ENCODE measurements around the gene MZB1. TPM values are rescaled to one million over a fixed set of nuclear protein-coding genes. Genes with fewer than 3 reads are reported as not detected.
"Not testable (repeated sequence)": the region's sequence is repeated elsewhere in the genome, so short reads cannot be mapped to it uniquely, and the experiment has no call there.

MZB1 gene
- polyA plus RNA-seq, 1 donor: 0.52 TPM

DNA sequence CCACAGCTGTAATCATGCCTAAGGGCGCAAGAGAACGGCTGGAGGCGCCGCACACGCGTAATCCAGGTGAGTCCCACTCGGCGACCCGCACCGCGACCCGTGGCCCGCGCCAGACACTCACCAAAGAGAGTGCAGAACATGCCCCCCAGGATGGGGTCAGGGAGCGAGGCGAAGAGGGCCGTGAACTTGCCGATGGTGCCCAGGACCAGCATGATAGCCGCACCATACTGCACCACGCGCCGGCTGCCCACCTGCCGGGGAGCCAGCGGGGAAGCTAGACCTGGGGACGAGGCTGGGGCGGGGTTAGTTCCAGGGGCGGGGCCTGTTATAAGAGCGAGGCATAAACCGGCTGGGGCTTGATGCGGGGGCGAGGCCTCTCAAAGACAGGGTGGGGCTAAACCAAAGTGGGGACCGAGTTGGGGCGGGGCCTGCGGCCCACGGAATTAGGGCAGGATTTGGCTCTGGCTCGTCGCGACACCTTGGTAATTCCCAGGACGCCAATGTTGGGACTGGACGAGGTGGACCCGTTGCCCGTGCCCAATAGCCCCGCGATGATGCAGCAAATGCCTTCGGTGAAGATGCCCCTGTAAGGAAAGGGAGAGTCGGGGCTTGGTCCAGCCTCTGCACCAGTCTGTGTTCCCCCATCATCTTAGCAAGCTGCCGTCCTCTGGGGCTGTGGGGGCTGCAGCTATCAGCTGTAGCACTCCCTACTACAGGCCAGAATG is 11.4 kb downstream of the MZB1 start:
- no peak for DNase-seq (ENCODE audit: low read depth)

DNA sequence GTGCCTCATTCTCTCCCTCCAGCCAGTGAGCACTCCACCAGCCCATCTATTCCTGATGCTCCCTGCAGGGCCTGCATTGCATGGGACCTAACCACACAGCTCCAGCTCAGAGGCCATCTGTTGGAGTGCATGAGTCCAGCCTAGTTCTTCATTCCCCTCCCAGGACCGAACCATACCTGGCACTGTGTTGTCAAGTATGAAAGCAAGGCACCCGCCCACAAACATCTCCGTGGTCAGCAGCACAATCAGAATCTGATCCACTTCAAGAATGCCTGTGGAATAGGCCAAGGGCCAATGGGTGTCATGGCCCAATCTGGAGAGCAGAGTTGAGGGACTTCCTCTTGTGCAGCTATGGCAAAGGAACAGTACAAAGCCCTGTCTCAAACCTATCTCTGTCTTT is 12.5 kb downstream of the MZB1 start:
- DNase-seq (ENCODE audit: low read depth): no peak

DNA sequence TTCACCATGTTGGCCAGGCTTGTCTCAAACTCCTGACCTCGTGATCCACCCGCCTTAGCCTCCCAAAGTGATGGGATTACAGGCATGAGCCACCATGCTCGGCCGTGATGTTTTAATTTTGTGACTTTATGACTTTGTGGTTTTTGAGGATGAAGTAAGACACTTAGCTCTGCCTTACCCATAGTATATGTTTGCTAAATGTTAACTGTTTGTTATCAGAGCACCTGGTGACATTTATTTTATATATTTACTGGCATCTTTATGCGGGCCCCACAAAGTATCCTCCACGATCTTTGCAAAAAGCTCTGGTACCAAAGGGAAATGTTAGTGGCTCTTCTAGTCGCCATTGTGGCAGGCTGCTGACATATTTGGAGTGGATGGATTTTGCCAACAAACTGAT is 13.3 kb downstream of the MZB1 start:
- DNase-seq (ENCODE audit: low read depth): no peak

DNA sequence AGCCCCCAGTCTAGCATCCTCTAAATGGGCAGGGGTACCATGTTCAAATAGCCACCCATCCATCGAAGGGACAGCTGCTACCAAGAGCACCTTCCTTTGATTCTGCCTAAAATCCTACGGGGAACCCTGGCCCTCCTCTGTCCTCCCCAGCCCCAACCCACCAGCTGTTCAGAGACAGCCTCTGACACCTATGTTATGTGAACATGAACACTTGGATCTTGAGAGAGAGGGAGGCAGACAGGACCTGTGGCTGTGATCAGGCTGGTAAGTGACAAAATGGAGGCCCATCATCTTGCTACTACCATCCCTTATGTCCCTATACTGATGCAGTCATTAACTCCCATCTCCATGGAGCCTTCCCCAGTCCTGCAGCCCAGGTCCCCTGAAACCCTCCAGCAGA is 14.8 kb downstream of the MZB1 start:
- no peak for DNase-seq (ENCODE audit: low read depth)

DNA sequence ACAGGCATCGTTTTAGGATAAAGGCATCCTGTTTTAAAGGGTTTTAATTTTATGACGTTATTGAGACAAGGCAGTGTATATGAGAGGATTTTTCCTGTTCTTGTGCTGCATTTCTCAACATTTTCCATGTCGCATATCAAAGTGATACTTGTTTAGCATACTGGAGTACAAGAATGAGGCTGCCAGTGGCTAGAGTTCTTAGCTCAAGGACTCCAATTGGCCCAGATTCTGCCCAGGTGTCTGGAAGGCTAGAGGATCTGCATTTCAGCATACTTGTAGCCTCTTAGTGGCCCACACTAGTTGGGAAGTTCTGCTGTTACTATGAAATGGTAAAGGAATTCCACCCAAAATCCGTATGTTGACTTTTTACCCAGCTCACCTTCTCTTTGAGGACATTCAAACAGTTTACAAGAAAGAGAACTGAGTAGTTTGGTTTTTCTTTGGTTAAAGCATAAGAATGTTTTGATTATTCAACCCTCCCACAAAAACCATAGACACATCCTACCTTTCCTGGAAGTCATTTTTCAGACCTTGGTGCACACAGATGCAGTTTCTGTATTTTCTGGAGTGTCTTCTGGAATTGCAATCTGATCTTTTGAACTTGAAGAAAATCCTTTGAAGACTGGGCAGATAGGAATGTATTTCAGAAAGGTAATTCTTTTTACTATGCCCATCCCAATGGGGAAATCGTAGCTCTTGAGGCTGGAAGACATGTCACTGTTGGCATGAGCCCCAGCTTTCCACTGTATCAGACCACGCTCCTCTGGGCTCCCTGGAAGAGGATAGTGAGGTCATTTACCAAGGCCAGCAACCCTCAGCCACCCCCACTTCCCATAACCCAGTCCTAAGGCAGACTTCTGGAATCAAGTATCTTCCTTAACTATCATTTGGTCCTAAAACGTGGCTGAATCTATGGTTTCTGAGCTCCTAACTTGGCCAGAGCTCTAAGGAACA is 18.0 kb downstream of the MZB1 start:
- no peak for DNase-seq (ENCODE audit: low read depth)

DNA sequence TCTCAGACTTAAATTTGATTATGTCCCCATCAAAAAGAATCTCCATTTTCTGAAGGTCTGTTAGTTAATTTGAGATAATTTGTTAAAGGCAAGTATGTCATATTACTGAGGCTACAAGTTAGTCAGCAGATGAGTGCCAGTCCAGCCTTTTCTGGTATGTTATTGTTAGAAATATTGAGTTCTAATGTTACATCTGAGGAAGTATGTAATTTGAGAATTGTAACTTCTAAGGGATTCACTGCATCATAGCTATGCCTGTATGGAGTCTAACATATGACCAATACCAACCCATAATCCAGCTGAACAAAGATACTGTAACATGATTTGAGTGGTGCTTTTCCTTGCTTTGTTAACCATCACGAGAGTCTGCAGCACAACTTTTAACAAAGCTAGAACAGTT is 20.5 kb downstream of the MZB1 start:
- DNase-seq (ENCODE audit: low read depth): no peak

DNA sequence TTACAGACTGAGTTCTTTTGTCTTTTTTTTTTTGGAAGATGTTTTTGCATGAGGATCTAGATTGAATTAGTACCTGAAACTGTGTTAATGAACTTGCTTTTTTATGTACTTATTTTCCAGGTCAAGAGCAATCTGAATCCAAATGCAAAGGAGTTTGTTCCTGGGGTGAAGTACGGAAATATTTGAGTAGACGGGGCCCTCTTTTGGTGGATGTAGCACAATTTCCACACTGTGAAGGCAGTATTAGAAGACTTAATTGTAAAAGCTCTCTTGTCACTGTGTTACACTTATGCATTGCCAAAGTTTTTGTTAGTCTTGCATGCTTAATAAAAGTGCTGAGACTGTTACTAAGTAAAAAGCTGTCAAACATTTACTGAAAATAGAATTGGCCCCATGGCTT is 21.1 kb downstream of the MZB1 start:
- no peak for DNase-seq (ENCODE audit: low read depth)

DNA sequence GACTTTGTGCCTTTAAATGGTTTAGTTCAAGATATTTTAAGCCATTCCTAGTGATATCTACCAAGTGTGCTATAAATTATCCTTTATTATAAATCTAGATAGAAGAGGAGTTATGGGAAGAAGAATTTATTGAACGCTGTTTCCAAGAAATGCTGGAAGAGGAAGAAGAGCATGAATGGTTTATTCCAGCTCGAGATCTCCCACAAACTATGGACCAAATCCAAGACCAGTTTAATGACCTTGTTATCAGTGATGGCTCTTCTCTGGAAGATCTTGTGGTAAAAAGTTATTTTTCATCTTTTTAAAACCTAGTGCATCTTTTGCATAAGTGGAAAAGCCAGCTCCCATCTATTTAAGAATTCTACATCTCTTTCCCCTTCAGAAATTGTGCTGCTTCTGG is 25.2 kb downstream of the MZB1 start:
- no peak for DNase-seq (ENCODE audit: low read depth)

DNA sequence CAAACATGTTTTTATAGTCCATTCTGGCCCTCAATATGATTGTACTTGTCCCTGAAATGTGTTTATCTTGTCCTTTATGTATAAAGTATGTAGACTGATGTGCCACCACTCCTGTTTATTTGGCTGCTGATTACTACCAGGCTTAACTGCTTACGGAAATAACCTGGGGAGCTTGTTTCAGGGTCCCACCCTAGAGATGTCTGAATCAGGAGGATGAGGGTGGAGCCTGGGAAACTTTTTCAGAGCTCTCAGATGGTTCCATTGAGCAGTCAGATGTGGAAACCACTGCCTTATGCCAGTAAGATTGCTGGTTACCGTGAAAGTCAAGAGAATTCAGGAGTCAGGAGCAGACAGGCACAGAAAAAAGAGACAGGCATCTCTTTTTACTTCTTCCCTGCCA is 25.8 kb downstream of the MZB1 start:
- no peak for DNase-seq (ENCODE audit: low read depth)

DNA sequence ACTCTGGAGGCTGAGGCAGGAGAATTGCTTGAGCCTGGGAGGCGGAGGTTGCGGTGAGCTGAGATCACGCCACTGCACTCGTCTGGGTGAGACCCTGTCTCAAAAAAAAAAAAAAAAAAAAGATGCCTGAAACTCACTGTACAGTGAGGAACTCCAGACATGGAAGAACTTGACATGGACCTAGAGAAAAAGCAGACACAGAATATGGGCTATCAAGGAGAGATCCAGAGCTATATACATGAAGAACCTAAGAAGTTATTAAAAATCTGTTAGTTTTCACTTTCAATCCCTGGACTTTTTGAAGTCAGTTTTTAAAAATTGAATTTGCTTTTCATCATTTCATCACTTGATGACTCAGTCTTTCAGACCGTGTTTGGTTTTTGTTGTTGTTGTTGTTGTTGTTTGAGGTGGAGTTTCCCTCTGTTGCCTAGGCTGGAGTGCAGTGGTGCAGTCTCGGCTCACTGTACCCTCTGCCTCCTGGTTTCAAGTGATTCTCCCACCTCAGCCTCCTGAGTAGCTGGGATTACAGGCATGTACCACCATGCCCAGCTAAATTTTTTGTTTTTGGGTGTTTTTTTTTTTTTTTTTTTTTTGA is 27.8 kb downstream of the MZB1 start:
- DNase-seq (ENCODE audit: low read depth): no peak

DNA sequence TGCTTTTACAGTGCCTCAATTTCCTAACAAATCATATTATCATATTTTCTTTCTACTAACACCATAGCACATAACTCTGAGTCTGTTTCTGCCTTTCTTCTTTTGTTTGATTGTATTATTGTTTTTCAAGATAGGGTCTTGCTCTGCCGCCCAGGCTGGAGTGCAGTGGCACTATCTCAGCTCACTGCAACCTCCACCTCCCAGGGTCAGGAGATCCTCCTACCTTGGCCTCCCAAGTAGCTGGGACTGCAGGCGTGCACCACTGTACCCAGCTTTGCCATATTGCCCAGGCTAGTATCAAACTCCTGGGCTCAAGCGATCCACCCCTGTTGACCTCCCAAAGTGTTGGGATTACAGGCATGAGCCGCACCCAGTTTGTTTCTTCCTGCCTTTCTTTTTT is 29.3 kb downstream of the MZB1 start:
- DNase-seq (ENCODE audit: low read depth): no peak

DNA sequence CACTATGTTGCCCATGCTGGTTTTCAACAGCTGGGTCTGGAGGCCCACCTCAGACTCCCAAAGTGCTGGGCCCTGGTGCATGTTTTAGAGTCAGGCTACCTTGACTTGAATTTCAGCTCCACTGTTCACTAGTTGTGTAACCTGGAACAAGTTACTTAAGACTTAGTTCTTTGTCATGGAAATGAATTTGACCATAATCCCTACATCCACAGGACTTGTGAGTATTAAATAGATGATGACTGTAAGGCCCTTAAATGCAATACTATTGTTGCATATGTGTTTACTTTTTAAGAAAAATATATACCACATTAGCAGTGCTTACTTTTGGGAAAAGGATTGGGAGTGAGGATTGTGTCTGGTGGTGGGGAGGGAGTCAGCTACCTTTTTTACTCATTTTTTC is 31.6 kb downstream of the MZB1 start:
- no peak for DNase-seq (ENCODE audit: low read depth)

DNA sequence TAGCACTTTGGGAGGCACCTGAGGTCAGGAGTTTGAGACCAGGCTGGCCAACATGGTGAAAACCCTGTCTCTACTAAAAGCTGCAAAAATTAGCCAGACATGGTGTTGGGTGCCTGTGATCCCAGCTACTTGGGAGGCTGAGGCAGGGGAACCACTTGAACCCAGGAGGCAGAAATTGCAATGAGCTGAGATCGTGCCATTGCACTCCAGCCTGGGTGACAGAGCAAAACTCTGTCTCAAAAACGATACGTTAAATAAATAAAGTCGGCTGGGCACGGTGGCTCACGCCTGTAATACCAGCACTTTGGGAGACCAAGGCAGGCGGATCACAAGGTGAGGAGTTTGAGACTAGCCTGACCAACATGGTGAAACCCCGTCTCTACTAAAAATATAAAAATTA is 33.8 kb downstream of the MZB1 start:
- DNase-seq (ENCODE audit: low read depth): not testable (repeated sequence)

DNA sequence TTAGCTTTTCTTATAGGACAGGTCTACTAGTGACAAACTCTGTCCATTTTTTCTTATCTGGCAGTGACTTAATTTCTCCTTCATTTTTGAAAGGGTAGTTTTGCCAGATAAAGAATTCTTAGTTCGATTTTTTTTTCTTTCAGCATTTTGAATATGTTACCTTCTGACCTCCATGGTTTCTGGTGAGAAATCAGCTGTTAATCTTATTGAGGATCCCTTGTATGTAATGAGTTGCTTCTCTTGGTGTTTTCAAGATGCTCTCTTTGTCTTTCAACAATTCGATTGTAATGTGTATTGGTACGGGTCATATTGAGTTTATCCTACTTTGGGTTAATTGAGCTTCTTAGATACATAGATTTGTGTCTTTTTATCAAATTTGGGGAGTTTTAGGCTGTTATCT is 35.5 kb downstream of the MZB1 start:
- no peak for DNase-seq (ENCODE audit: low read depth)

DNA sequence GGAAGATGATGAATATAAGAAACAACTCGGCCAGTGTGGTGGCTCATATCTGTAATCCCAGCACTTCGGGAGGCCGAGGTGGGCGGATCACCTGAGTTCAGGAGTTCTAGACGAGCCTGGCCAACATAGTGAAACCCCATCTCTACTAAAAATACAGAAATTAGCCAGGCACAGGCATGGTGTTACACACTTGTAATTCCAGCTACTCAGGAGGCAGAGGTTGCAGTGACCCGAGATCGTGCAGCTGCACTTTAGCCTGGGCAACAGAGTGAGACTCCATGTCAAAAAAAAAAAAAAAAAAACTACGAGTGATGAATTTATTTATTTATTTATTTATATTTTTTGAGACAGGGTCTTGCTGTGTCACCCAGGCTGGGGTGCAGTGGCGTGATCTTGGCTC is 41.9 kb downstream of the MZB1 start:
- DNase-seq (ENCODE audit: low read depth): not testable (repeated sequence)

DNA sequence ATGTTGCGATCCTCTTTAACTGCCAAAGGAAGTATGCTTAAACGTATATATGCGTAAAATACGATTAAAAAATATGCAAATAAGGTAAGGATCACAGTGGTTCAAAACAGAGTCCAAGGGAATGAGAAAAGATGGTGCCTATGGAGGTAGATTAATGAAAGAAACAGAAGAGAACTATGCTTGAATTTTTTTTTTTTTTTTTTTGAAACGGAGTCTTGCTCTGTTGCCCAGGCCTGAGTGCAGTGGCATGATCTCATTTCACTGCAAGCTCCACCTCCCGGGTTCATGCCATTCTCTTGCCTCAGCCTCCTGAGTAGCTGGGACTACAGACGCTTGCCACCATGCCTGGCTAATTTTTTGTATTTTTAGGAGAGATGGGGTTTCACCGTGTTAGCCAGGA is 44.3 kb downstream of the MZB1 start:
- DNase-seq (ENCODE audit: low read depth): not testable (repeated sequence)

DNA sequence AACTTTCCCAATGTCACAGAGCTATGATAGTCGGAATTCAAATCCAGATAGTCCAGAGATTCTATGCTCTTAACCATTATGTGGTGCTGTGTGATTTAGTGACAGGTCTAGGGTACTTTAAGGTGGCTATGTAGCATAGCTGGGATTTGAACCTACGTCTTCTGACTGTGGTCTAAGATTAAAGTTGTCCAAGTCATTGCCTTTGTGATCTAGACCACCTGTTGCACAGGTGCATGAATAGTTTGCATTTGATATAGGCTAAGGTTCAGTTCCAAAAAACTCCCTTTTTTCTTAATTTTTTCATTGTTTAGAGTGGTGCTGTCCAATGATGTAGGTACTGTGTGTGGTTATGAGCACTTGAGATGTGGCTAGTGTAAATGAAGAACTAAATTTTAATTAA is 45.5 kb downstream of the MZB1 start:
- no peak for DNase-seq (ENCODE audit: low read depth)

DNA sequence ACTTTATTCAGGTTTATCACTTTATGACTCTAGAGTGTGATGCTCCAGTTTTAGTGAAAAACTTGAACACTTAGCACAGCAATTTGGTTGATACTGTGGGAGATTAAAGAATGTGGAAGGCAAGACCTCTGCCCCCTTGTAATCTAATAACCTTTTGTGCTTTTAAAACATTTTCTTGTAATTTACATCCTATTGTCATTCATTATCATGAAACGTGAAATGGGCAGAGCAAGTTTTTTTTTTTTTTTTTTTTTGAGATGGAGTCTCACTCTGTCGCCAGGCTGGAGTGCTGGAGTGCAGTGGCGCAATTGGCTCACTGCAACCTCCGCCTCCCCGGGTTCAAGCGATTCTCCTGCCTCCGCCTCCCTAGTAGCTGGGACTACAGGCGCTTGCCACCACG is 46.2 kb downstream of the MZB1 start:
- no peak for DNase-seq (ENCODE audit: low read depth)

DNA sequence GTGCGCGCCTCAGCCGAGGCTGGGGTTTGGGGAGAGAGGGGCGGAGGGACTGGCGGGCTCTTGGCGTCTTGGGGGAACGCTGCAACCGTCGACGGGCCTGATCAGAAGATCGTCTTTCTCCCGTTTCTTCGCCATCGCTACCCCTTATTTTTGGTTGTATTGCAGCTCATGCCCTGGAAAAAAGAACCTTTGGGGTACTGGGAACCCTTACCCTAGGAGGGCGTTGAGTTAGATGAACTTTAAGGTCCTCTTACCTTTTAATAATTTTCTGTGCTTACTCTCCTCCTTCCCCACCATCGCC is 47.3 kb downstream of the MZB1 start:
- no peak for DNase-seq (ENCODE audit: low read depth)

DNA sequence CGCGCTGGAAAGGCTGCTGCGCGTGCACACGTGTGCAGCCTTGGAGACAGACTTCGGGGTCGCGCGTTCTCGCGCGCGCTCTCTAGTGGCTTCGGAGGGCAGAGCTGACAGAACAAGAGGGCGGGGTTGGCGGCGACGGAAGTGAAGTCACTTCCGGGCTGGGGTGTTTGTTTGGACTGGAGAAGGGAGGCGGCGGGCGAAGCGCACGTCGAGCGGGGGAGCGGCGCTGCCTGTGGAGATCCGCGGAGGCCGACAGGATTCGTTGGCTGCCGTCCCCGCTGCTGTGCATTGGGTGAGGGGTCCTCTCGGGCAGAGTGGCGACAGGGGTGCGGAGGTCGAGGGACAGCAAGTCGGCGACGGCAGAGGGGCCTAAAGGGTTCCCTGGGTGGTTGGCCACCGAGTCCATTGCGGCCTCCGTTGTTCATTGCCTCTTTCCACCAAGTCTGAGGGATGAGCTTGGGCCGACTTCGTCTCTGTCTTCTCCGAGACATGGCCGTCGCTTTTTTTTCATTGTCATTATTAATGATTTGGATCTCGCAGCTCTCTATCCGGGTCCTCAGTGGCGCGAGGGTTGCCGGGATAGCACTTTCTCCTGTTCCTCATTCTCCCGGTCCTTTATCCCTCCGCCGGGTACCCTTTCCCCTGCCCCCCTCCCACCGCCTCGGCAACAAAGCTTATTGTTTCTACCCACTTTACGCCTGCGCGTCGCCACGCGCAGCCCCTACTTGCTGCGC is 47.9 kb downstream of the MZB1 start, which contains the start of gene PAIP2:
PAIP2 (plus strand) TSS at position 166 of the 734 bp plus-strand sequence. CDS start 21,931 bp downstream, outside the sequence.
- peak; percentile 98 for DNase-seq (ENCODE audit: low read depth)

DNA sequence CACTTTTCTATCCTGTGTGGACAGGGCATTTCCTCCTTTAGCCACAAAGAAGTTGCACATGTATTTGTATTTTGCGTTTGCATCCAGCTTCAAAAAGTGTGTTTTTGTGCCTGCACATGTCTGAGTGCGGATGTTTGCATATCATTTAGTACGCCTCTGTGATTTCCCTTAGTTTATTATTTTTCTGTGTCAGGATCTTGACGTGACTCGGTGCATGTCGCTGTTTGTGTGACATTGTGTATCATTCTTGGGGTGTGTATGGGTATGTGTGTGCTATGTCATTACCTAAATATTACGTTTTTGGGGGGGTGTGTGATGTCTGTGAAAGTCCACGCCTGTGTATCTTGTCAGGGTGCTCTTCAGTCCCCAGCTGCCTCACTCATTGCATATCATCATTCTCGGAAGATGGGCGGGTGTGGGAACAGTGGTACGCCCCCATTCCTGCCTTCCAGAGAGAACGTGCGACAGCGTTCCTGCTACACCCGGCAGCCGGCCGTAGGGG is 48.5 kb downstream of the MZB1 start:
- no peak for DNase-seq (ENCODE audit: low read depth)

DNA sequence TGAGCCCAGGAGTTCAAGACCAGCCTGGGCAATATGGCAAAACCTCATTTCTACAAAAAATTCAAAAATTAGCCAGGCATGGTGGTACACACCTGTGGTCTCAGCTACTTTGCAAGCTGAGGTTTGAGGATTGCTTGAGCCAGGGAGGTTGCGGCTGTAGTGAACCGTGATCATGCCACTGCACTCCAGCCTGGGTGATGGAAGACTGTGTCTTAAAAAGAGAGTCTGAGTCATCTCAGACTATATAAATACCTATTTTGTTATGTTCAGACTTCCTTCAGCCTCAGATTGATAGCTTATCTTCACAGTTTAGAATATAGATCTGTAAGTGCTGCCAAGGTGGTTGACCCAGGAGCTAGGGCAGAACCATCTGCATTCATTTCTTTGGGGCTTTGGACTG is 49.7 kb downstream of the MZB1 start:
- no peak for DNase-seq (ENCODE audit: low read depth)

All from forelimb muscle (tissue), 1 donor.